Measurements from ENCODE around the gene SIRPA. TPM values are rescaled to one million over a fixed set of nuclear protein-coding genes. Genes with fewer than 3 reads are reported as not detected.

Gene SIRPA
- total RNA-seq, 1 experiment from 2014 or later = 6.0 TPM

DNA sequence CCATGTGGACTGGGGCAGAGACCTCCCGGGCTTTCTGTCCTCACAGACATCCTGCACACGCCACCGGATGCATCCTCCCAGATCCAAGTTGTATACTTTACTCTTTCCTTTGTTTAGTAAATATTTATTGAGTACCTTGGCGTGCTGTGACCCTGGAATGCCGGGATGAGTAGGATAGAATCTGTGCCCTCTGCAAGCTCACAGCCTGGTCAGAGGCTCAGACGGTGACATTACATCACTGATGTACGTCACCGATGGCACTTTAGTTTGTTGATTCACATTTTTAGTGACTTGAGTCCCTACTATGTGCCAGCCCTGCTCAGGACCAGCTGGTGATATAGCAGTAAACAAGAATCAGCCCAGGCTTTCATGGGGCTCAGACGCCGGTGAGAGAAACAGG lies 32.9 kb downstream of the SIRPA start:
- peaks cover 19 to 25% of the 10 kb centered on the region in 2 experiments for H3K4me1 Mint-ChIP-seq
- H4K8ac ChIP-seq (replicated peaks; ENCODE audit: insufficient read length, low read depth, low read length) = no peak overlapping the region
- H3K27ac Mint-ChIP-seq = peak overlapping the region in 2 of 3 experiments; percentile 26 to 50; a peak in 2 of 7 replicates

More for the DNA sequence above, 32.9 kb downstream of the SIRPA start:
- H3K79me1 ChIP-seq (ENCODE audit: insufficient read depth, low read depth, low read length, poor library complexity, severe bottlenecking) = no peaks in the 10 kb centered on the region
- no peaks in the 10 kb centered on the region for H3K9me3 ChIP-seq (ENCODE audit: control insufficient read depth, low read depth, low read length)
- no peak overlapping the region for H3K56ac ChIP-seq (ENCODE audit: insufficient read length, low read depth, low read length)
- H3K18ac ChIP-seq (ENCODE audit: insufficient read length, low read depth, low read length) = no peak overlapping the region
- Mint-ChIP-seq H3K9me3 (no peaks in the 10 kb centered on the region; a peak in 1 of 5 replicates), H3K36me3 (ENCODE audit: insufficient read depth in 1 of 3, low read depth in 3 of 3) (no peaks in the 10 kb centered on the region; a peak in 2 of 7 replicates), H3K4me3 (no peak overlapping the region), H3K27me3 (ENCODE audit: low read depth) (peaks cover 6% of the 10 kb centered on the region)
- DNase-seq = no peak
- H2BK20ac ChIP-seq (ENCODE audit: low read depth, low read length, poor library complexity, severe bottlenecking) = no peak overlapping the region
- 0 out of 2 replicates have a peak, but pooled peaks cover 4% of the 10 kb centered on the region for H3K4me1 ChIP-seq (ENCODE audit: insufficient read depth, low read length)
- H2BK120ac ChIP-seq (ENCODE audit: low read depth, low read length, poor library complexity, severe bottlenecking) = no peak overlapping the region
- H3K4ac ChIP-seq (ENCODE audit: low read depth, low read length) = no peak overlapping the region
- no peak overlapping the region for H3T11ph ChIP-seq (ENCODE audit: low read length)
- no peaks in the 10 kb centered on the region for H3K27me3 ChIP-seq (ENCODE audit: insufficient read depth, low read length)
- H3K14ac ChIP-seq (ENCODE audit: insufficient read depth, low read length) = no peak overlapping the region
- H4K5ac ChIP-seq (ENCODE audit: insufficient read length, low read depth, low read length) = no peak overlapping the region
- no peak overlapping the region for H2AK5ac ChIP-seq (ENCODE audit: insufficient read length, low read length)
- no peak overlapping the region for H3K9ac ChIP-seq (ENCODE audit: extremely low read depth, insufficient read length, low read length)
- H3K23me2 ChIP-seq (ENCODE audit: insufficient read length, low read depth, low read length, poor library complexity, severe bottlenecking) = no peaks in the 10 kb centered on the region
- no peak overlapping the region for H3K23ac ChIP-seq (ENCODE audit: insufficient read length, low read depth, low read length)
- H3K79me2 ChIP-seq (ENCODE audit: insufficient read depth, low read length) = no peaks in the 10 kb centered on the region
- H3K27ac ChIP-seq (ENCODE audit: insufficient read length, low read depth, low read length) = no peak overlapping the region
- WGBS (ENCODE audit: extremely low coverage, insufficient read length, low lambda C conversion rate) = no CpG with 5 or more reads among the region's 10 CpGs
- no peak overlapping the region for H2BK15ac ChIP-seq (ENCODE audit: low read depth, low read length)
- H4K91ac ChIP-seq (ENCODE audit: insufficient read length, low read depth, low read length) = no peak overlapping the region
- no peak overlapping the region for H2BK12ac ChIP-seq (ENCODE audit: insufficient read length, low read depth, low read length)
- no peak overlapping the region for H2BK5ac ChIP-seq (ENCODE audit: insufficient read length, low read length)
- no peaks in the 10 kb centered on the region for H4K20me1 ChIP-seq (ENCODE audit: control insufficient read depth, insufficient read depth, insufficient read length)
- TF ChIP-seq, protein P1, sequence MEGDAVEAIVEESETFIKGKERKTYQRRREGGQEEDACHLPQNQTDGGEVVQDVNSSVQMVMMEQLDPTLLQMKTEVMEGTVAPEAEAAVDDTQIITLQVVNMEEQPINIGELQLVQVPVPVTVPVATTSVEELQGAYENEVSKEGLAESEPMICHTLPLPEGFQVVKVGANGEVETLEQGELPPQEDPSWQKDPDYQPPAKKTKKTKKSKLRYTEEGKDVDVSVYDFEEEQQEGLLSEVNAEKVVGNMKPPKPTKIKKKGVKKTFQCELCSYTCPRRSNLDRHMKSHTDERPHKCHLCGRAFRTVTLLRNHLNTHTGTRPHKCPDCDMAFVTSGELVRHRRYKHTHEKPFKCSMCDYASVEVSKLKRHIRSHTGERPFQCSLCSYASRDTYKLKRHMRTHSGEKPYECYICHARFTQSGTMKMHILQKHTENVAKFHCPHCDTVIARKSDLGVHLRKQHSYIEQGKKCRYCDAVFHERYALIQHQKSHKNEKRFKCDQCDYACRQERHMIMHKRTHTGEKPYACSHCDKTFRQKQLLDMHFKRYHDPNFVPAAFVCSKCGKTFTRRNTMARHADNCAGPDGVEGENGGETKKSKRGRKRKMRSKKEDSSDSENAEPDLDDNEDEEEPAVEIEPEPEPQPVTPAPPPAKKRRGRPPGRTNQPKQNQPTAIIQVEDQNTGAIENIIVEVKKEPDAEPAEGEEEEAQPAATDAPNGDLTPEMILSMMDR (conservative IDR thresholded peaks at IDR 0.05) = no peak
- no peak overlapping the region for H3K4me2 ChIP-seq (ENCODE audit: insufficient read depth, insufficient read length, low read length)
- H2AFZ ChIP-seq (ENCODE audit: low read length) = no peak overlapping the region

Data from H9 (cell line).